ENCODE measurements around the gene TENM4.

DNA sequence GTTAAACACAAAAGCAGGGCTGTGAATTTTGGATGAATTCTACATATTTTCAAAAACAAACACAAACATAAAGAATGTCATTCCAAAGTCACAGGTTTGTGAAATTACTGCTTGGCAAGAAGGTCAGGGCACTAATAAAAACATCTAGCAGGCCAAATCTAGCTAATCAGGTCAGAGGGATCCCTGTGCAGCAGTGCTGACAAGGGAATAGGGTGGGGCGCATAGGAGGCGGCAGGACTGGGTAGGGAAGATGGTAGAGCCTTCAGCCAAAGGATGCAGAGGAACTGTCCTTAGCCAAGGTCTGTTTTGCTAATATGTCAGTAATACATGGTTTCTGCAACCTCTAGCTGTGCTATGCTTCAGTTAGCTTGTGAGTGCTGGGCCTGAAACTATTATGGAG lies 396.6 kb downstream of the TENM4 start:
- TF ChIP-seq, protein P1, sequence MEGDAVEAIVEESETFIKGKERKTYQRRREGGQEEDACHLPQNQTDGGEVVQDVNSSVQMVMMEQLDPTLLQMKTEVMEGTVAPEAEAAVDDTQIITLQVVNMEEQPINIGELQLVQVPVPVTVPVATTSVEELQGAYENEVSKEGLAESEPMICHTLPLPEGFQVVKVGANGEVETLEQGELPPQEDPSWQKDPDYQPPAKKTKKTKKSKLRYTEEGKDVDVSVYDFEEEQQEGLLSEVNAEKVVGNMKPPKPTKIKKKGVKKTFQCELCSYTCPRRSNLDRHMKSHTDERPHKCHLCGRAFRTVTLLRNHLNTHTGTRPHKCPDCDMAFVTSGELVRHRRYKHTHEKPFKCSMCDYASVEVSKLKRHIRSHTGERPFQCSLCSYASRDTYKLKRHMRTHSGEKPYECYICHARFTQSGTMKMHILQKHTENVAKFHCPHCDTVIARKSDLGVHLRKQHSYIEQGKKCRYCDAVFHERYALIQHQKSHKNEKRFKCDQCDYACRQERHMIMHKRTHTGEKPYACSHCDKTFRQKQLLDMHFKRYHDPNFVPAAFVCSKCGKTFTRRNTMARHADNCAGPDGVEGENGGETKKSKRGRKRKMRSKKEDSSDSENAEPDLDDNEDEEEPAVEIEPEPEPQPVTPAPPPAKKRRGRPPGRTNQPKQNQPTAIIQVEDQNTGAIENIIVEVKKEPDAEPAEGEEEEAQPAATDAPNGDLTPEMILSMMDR (IDR thresholded peaks at IDR 0.05): no peak
- TF ChIP-seq POLR2A (IDR thresholded peaks at IDR 0.05): no peak
